Measurements from ENCODE around the gene BCAS3.

GRCh38 chr17:60926466-60927183 lies 249.0 kb downstream of the BCAS3 start:
- TF ChIP-seq CTCF (conservative IDR thresholded peaks at IDR 0.05), result no peak
- no peak for TF ChIP-seq ZFX (IDR thresholded peaks at IDR 0.05)

Measured in C4-2B (cell line).